OCI-LY1 (cell line): Measurements from ENCODE around the gene AK4.

Experiments used
- H2AFZ ChIP-seq: fragments of 200-600 bp; sonication (generic), shearing (Covaris generic); 2 replicates; pipeline ENCODE4 v1.6.0; 2014; ENCODE audit warnings: antibody characterized with exemption, mild to moderate bottlenecking, low read length
- H3F3A ChIP-seq: fragments of 200-600 bp; sonication (generic), shearing (Covaris generic); 2 replicates; pipeline ENCODE4 v1.6.0; 2014; ENCODE audit warnings: mild to moderate bottlenecking, antibody characterized with exemption, low read length, moderate library complexity; ENCODE audit not compliant: insufficient read depth
- H3K27ac ChIP-seq: fragments of 200-600 bp; sonication (generic); 2 replicates; pipeline ENCODE4 v1.5.1; 2014; ENCODE audit warnings: low read length, mixed run types, mild to moderate bottlenecking, low read depth; ENCODE audit not compliant: poor library complexity, severe bottlenecking
- H3K27me3 ChIP-seq: fragments of 200-600 bp; sonication (generic); 2 replicates; pipeline ENCODE4 v1.6.0; 2014; ENCODE audit warnings: antibody characterized with exemption, mild to moderate bottlenecking, low read length, moderate library complexity; ENCODE audit not compliant: insufficient read depth
- H3K36me3 ChIP-seq: fragments of 200-600 bp; sonication (generic); 2 replicates; pipeline ENCODE4 v1.6.1; 2014; ENCODE audit warnings: mild to moderate bottlenecking, antibody characterized with exemption, low read length, moderate library complexity, mixed read lengths; ENCODE audit not compliant: insufficient read depth
- H3K4me1 ChIP-seq: fragments of 200-600 bp; sonication (generic); 2 replicates; pipeline ENCODE4 v1.5.1; 2014; ENCODE audit warnings: mild to moderate bottlenecking, low read length, moderate library complexity; ENCODE audit not compliant: insufficient read depth, severe bottlenecking
- H3K4me2 ChIP-seq: fragments of 200-600 bp; sonication (generic), shearing (Covaris generic); 2 replicates; pipeline ENCODE4 v1.6.1; 2014; ENCODE audit warnings: low read length
- H3K4me3 ChIP-seq: fragments of 200-600 bp; sonication (generic); 2 replicates; pipeline ENCODE4 v1.5.1; 2014; ENCODE audit warnings: low read length, low read depth, mild to moderate bottlenecking, mixed read lengths; ENCODE audit not compliant: poor library complexity, severe bottlenecking
- H3K79me2 ChIP-seq: fragments of 200-600 bp; shearing (Covaris generic); 2 replicates; pipeline ENCODE4 v1.6.1; 2016; ENCODE audit warnings: mixed run types, low read length, mixed read lengths; ENCODE audit not compliant: insufficient read depth
- H3K9ac ChIP-seq: fragments of 200-600 bp; sonication (generic), shearing (Covaris generic); 2 replicates; pipeline ENCODE4 v1.6.1; 2014; ENCODE audit warnings: mild to moderate bottlenecking, low read length, mixed read lengths
- H3K9me2 ChIP-seq: fragments of 200-600 bp; sonication (generic), shearing (Covaris generic); 2 replicates; pipeline ENCODE4 v1.6.1; 2014; ENCODE audit warnings: low read depth, mild to moderate bottlenecking, low read length, mixed read lengths
- H3K9me3 ChIP-seq: fragments of 200-600 bp; shearing (Covaris generic); 2 replicates; pipeline ENCODE4 v1.6.1; 2014; ENCODE audit warnings: low read length, mixed read lengths
- H4K20me1 ChIP-seq: fragments of 200-600 bp; sonication (generic), shearing (Covaris generic); 2 replicates; pipeline ENCODE4 v1.6.0; 2016; ENCODE audit warnings: mild to moderate bottlenecking, low read length; ENCODE audit not compliant: insufficient read depth
- CTCF ChIP-seq: fragments of 200-600 bp; sonication (generic), shearing (Covaris generic); IDR thresholded peaks from 2 replicates; pipeline ENCODE4 v1.5.1; 2017; ENCODE audit warnings: mild to moderate bottlenecking, antibody characterized with exemption, low read length, moderate library complexity, mixed read lengths
- EZH2 ChIP-seq: fragments of 200-600 bp; sonication (generic), shearing (Covaris generic); IDR thresholded peaks from 2 replicates; pipeline ENCODE4 v1.8.0; 2017; ENCODE audit warnings: borderline replicate concordance, mixed run types, mild to moderate bottlenecking, antibody characterized with exemption, low read length, moderate library complexity, mixed read lengths

Gene AK4

GRCh38 chr1:65210325-65210724 lies 62.3 kb downstream of the AK4 start:
- no peaks in the 10 kb centered on the region for H4K20me1 ChIP-seq
- TF ChIP-seq EZH2: no peak
- no peak for TF ChIP-seq CTCF
- H3K4me3 ChIP-seq: no peak overlapping the region
- no peaks in the 10 kb centered on the region for H3K36me3 ChIP-seq
- H3K27me3 ChIP-seq: no peaks in the 10 kb centered on the region; the same call in 1 of the 2 replicates
- no peaks in the 10 kb centered on the region for H3K4me1 ChIP-seq
- H3K9ac ChIP-seq: no peak overlapping the region
- no peaks in the 10 kb centered on the region for H3K79me2 ChIP-seq
- H2AFZ ChIP-seq: no peak overlapping the region
- no peaks in the 10 kb centered on the region for H3K9me2 ChIP-seq
- no peaks in the 10 kb centered on the region for H3K9me3 ChIP-seq
- no peak overlapping the region for H3K4me2 ChIP-seq
- H3K27ac ChIP-seq: no peak overlapping the region
- H3F3A ChIP-seq: no peaks in the 10 kb centered on the region

- H3K27ac ChIP-seq: no peak overlapping the region
- no peaks in the 10 kb centered on the region for H3K9me3 ChIP-seq
- H3K4me1 ChIP-seq: no peaks in the 10 kb centered on the region
- no peak overlapping the region for H3K4me2 ChIP-seq
- H3F3A ChIP-seq: no peaks in the 10 kb centered on the region
- H3K79me2 ChIP-seq: no peaks in the 10 kb centered on the region
- no peak overlapping the region for H3K4me3 ChIP-seq
- no peak overlapping the region for H2AFZ ChIP-seq
- no peak overlapping the region for H3K9ac ChIP-seq
- H3K9me2 ChIP-seq: no peaks in the 10 kb centered on the region
- H4K20me1 ChIP-seq: no peaks in the 10 kb centered on the region
- TF ChIP-seq CTCF: no peak
- no peak for TF ChIP-seq EZH2
- no peaks in the 10 kb centered on the region for H3K36me3 ChIP-seq
- no peaks in the 10 kb centered on the region; the same call in 1 of the 2 replicates for H3K27me3 ChIP-seq
Observed at GRCh38 chr1:65211331-65211730, 63.3 kb downstream of the AK4 start.

GRCh38 chr1:65213271-65214023 lies 65.4 kb downstream of the AK4 start:
- Histone ChIP-seq H3K9ac (no peak overlapping the region), H2AFZ (no peak overlapping the region), H3K9me3 (no peaks in the 10 kb centered on the region), H3K27ac (no peak overlapping the region), H3K4me1 (no peaks in the 10 kb centered on the region), H3K79me2 (no peaks in the 10 kb centered on the region), H4K20me1 (no peaks in the 10 kb centered on the region), H3K4me2 (no peak overlapping the region), H3F3A (no peaks in the 10 kb centered on the region), H3K27me3 (no peaks in the 10 kb centered on the region; the same call in 1 of the 2 replicates), H3K36me3 (no peaks in the 10 kb centered on the region), H3K4me3 (no peak overlapping the region), H3K9me2 (no peaks in the 10 kb centered on the region)
- TF ChIP-seq EZH2 (no peak), CTCF (no peak)
